Renal cortical epithelial cell (primary cell): ENCODE measurements around the gene FRMD4B. TPM values are rescaled to one million over a fixed set of nuclear protein-coding genes. Genes with fewer than 3 reads are reported as not detected.

Experiments
- DNase-seq: peaks from one replicate; pipeline ENCODE4 v3.0.0-alpha.2; 2011; ENCODE audit warnings: low read depth
- total RNA-seq: library from RNA; depleted of rRNA; stranded (reverse); fragments of >200 nt; gene quantifications from 2 replicates; pipeline ENCODE4 v1.2.3, GENCODE V29; 2014

FRMD4B gene
- total RNA-seq, 1 donor from 2014 or later, result 24.5 TPM

DNA sequence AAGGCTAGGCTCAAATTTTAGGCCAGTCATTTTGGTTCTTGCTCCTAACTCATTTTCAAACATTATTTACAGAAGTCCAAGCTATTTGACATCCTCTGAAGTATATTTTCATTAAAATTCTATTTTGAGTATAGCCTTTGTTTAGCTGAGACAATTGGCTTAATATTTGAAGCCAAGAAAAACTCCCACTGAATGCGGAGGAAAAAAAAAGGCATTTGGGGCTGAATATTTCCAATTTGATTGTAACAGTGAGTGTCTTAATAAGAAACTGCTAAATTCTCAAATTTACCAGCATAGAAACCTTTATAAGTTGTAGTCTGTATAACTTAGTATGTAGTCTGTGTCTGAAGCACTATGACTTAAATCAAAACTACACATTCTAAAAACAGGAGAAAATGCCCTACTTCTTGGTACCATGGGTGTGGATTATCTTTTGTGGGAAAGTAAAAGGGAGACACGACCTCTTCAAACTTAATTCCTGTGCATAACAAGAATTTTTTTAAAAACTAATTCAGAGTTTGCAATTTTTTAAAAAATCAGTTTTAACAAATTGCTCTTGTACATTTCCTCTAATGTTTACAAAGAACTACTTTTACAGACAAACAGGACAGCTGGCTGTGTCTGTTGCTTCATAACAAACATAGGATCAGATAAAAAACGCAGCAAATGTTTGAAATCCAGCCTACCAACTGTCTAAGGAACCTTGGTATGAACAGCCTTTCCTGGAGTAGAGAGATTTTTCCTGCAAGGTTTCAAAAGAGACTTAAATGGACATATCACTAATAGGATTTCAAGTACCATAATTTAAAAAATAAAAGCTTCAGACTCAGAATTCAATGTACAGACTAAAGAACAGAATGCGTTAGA, 210.8 kb downstream of the FRMD4B start:
- DNase-seq, result no peak

DNA sequence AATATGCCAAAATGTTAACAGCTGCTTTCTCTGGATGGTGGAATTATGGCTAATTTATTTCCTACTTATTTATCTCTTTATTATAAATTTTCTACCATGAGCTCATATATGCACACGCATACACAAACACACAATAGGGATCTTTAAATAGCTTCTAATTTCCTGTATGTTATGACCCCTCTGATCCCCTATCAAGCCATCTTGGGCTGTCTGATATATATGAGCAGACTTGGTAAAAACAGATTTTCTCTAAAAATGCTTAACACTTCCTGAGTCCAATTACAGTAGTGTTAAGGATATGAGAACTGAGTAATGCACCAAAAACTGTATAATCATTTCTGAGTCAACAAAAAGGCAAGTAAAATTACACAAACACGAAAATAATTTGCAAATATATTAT, 211.4 kb downstream of the FRMD4B start:
- no peak for DNase-seq

DNA sequence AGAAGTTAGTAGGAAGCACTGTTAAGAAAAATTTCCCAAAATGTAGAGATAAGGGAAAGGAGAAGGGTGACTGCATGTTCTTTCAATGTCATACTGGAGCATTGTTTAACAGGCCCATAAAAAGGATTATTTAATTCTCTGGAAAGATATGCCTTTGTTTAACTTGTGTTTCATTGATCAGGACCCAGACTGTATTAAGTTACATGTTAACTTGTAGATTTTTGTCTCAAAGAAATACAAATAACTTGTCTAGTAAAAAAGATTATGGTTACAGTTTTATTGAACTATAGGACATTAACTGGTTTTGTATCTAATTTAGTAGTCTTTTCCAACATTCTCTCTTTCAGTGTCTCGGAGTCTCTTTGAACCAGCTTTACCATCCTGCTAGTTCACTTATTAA, 213.8 kb downstream of the FRMD4B start:
- DNase-seq, result no peak

GRCh38 chr3:69166446-69166845, 219.4 kb downstream of the FRMD4B start:
- no peak for DNase-seq

DNA sequence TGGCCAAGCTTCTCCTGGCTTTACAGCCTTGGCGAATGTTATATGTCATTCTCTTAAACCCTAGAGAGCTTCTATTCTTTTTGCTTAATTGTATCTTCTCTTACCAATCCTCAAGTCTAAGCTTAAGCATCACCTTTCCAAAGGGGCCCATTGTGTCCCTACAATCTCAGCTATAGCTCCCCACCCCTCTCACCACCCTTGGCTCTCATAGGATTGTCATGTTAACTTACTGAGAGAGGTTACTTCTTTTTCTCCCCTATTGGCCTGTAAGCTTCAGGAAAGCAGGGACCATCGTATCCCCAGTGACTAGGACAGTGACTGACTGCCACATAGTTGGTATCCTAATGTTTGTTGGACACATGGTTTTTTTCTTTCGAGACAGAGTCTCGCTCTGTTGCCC, 220.1 kb downstream of the FRMD4B start:
- no peak for DNase-seq

- DNase-seq, result no peak
These were observed 221.6 kb downstream of the FRMD4B start for GRCh38 chr3:69164296-69164695.

DNA sequence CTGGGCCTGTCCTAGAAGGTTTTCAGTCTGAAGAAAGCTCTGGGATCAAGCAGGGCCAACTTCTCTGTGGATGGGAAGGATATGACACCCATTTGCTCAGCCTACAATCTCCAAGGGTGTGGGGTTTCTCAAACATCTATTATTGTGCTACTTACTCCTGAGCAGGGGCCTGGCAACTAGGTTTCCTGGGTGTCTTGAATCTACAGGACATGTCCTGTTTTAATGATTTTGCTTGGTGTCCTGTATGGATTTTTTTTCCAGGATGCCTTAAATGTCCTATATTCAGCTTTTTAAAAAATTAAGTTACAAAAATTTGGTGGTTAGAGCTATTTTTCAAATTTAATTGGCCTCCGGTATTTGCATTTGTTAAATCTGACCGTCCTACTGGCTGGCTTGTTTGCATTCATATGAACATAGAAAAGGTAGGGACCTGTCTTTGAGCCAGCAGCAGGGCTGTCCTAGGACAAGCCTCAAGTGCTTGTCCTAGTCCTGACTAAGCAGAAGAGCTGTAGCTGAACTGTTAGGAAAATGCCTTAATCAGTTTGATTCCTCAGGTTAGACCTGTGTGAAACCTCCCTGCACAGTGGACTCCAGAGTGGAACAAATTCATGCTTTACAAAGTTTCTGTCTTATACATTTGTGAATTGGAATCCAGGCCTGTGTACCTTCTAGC, 223.4 kb downstream of the FRMD4B start:
- no peak for DNase-seq

- peak; percentile 45 for DNase-seq
These were observed 224.1 kb downstream of the FRMD4B start for GRCh38 chr3:69161587-69162307.

DNA sequence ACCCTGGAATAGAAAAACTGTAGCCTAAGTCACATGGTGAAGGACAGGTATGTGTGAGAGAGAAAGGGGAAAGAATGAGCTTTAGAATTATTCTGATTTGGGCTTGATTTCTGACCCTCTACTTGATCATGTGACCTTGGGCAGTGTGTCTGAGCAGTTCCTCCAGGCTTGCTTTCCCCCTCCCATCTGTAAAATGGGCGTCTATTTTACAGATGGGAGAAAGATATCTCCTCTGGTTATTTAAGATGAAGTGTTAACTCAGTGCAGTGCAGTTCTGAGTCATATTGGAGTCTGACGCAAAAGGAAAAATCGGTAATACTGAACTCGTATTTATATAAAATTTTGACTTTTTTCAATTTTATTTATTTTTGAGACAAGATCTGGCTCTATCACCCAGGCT, 225.4 kb downstream of the FRMD4B start:
- DNase-seq, result no peak

- no peak for DNase-seq
These were observed 225.8 kb downstream of the FRMD4B start for GRCh38 chr3:69160107-69160506.

- no peak for DNase-seq
These were observed 236.3 kb downstream of the FRMD4B start for GRCh38 chr3:69149586-69149985.

DNA sequence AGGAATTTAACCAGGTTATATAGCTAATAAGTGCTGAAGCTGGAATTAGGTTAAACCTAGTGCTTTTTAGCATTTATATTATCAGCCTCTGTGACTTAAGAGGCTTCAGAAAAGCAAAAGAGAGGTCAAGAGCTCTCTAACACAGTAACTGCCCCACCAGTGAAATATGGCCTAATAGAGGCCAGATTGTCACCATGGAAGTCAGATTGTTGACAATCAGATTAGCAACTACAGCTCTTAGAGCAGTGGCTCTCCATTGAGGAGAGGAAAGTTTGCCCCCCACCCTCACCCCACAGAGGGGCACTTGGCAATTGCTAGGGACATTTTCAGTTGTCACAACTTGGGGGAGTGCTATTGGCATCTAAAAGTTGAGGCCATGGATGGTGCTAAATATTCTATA, 240.2 kb downstream of the FRMD4B start:
- DNase-seq, result no peak

DNA sequence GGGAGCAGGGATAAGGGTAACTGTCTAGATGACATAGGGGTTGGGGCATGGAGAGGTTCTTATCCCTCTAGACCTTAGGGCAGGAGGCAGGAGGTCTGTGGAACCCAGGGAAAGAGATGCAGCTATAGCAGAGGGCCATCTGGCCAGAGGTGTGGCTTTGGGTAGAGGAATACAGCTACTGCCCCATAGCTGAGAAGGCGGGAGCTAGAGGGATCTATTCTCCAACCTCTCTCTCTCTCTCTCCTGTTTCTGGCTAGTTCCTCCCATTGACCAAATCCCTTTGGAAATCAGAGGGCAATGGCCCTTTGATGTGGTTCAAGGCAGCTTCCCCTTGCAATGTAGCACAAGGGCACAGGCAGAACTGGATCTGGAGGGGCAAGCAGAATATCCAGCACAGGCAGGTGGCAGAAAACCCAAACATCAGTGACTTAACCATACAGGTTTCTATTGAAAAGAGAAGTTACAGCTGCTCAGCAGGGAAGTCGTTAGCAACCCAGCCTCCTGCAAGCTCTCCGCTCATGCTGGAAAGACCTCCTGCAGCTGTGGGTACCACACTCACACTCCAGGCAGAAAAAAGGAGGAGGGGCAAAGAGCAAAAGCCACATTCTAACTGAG, 241.2 kb downstream of the FRMD4B start:
- DNase-seq, result no peak

DNA sequence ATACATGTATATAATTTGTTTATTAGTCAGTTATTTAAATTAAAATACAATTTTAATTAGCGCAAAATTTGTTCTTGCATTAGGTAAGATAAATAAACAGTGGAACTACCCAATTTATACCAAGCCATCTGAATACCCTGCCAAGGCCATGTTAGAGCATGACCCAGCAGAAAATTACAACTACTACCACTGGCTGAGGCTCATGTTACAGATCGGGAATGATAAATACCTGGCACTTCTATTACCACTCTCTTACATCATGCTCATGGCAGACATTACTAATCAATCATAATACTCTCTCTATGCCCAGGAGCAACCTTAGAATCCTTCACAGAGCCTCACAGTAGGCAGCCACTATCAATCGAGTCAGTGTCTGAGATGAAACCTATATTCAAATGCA, 242.3 kb downstream of the FRMD4B start:
- DNase-seq, result peak; percentile 7

- no peak for DNase-seq
These were observed 243.0 kb downstream of the FRMD4B start for GRCh38 chr3:69142797-69143454.

GRCh38 chr3:69142090-69142489, 243.8 kb downstream of the FRMD4B start:
- DNase-seq, result no peak

DNA sequence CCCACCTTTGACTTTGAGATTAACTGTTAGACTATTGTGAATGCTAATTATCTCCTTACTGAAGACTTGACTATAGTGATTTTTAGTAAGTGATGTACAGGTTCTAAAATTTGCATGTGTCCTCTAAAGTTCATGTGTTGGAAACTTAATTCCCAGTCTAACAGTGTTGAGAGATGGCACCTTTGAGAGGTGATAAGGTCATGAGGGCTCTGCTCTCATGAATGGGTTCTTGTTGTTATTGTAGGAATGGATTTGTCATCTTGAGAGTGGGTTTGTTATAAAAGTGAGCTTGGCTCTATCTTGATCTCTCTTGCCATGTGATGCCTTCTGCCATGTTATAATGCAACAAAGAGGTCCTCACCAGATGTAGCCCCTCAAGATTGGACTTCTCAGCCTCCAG, 244.6 kb downstream of the FRMD4B start:
- no peak for DNase-seq

GRCh38 chr3:69137412-69137811, 248.5 kb downstream of the FRMD4B start:
- no peak for DNase-seq

GRCh38 chr3:69137005-69137404, 248.9 kb downstream of the FRMD4B start:
- no peak for DNase-seq

DNA sequence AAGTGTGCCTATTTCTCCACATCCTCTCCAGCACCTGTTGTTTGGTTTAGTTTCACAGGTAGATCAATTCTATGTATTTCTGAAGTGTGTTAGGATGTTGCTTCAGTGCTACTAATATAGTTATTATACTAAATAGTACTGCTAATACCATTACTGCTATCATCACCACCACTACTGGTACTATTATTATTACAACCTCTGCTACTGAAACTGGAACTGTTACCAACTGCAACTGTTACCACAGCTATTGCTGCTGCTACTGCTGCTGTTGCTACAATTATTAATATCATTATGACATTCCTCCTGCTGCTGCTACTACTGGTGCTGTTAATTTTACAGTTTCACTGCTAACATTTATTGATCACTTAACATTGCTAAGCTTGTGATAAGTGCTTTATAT, 255.2 kb downstream of the FRMD4B start:
- DNase-seq, result no peak

GRCh38 chr3:69129531-69129930, 256.4 kb downstream of the FRMD4B start:
- DNase-seq, result peak; percentile 17

DNA sequence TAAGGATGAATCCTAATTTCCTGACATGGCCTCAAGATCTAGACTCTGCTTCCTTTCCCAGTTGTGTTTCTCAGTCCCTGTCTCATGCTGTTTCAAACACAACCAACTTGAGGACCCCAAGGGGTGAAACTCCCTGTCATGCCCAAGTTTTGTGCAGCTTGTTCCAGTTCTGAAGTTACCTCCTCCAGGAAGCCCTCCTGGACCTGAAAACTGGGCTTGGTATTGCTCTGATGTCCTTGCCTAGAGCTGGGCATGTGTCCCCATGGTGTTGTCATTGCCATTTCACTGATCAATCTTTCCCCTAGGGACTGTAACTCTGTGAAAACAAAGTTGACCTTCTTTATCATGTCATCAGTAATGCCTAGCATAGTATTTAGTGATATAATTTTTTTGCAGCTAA, 257.4 kb downstream of the FRMD4B start:
- DNase-seq, result no peak
